HPDE6-E6E7 (cell line): ENCODE results near the gene FBXL14.

Experiments used
- DNase-seq: peaks from one replicate; pipeline ENCODE4 v3.0.0; 2011; ENCODE audit warnings: missing footprints; ENCODE audit errors: extremely low spot score

Gene FBXL14

GRCh38 chr12:1593174-1594005, 991 bp downstream of the FBXL14 start:
- peak; percentile 25 for DNase-seq

GRCh38 chr12:1592444-1593173, 1.8 kb downstream of the FBXL14 start:
- DNase-seq = peak; percentile 20

GRCh38 chr12:1591543-1591942, 2.8 kb downstream of the FBXL14 start:
- DNase-seq = no peak

- peak; percentile 66 for DNase-seq
Observed at GRCh38 chr12:1591034-1591433, 3.3 kb downstream of the FBXL14 start.

GRCh38 chr12:1590221-1590979, 4.0 kb downstream of the FBXL14 start:
- no peak for DNase-seq

GRCh38 chr12:1588575-1588947, 5.8 kb downstream of the FBXL14 start:
- no peak for DNase-seq

GRCh38 chr12:1587927-1588574, 6.3 kb downstream of the FBXL14 start:
- DNase-seq = no peak

- no peak for DNase-seq
Observed at GRCh38 chr12:1584326-1584725, 10.1 kb downstream of the FBXL14 start.

- peak; percentile 59 for DNase-seq
Observed at GRCh38 chr12:1583421-1584078, 10.8 kb downstream of the FBXL14 start.

GRCh38 chr12:1582709-1583050, 11.7 kb downstream of the FBXL14 start:
- DNase-seq = no peak

GRCh38 chr12:1581973-1582708, 12.2 kb downstream of the FBXL14 start:
- DNase-seq = no peak

GRCh38 chr12:1580526-1580925, 13.9 kb downstream of the FBXL14 start:
- DNase-seq = no peak

GRCh38 chr12:1579651-1580435, 14.5 kb downstream of the FBXL14 start:
- no peak for DNase-seq

- no peak for DNase-seq
Observed at GRCh38 chr12:1576410-1577241, 17.8 kb downstream of the FBXL14 start.

- DNase-seq = no peak
Observed at GRCh38 chr12:1575408-1576401, 18.7 kb downstream of the FBXL14 start.

GRCh38 chr12:1574865-1575259, 19.5 kb downstream of the FBXL14 start:
- DNase-seq = no peak

GRCh38 chr12:1573960-1574864, 20.2 kb downstream of the FBXL14 start:
- no peak for DNase-seq
